CD4-positive, alpha-beta T cell treated with Interleukin-1 beta for 1 hour (primary cell): ENCODE data around the gene LOXL1.
A peak's percentile ranks its signal among the peaks of the same experiment; 100 is the strongest.

Experiments used
- DNase-seq, 2 donors: peaks; one replicate each; pipeline ENCODE4 v3.0.0-alpha.2; 2020 to 2022

The LOXL1 gene

DNA sequence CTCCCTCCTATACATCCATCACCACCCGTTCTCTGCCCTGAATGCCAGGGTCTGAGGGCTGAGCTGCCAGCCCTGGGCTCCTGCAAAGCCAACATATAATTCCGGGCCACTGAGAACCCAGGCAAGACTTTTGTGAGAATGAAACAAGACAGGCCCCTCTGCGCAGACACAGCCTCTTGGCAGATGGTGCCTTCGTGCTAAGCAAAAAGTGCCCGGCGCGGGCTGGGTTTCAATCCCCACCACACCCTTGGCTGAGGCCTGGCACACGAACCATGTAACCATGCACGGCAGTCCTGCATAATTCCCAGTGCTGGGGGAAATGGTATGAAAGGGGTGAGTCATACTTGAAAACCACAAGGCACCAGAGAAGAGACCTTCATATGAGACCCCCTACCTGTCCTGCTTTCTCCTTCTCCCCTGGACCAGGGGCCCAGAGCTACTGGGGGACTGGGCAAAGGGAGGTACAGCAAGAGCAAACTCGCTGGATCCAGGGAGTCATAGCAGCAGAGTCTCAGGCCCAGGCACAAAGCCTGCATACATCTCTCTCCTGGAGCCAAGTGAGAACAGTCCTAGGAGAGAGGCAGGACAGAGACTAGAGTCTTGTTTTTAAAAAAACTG lies 26.1 kb upstream of the LOXL1 start:
- DNase-seq: no peak

DNA sequence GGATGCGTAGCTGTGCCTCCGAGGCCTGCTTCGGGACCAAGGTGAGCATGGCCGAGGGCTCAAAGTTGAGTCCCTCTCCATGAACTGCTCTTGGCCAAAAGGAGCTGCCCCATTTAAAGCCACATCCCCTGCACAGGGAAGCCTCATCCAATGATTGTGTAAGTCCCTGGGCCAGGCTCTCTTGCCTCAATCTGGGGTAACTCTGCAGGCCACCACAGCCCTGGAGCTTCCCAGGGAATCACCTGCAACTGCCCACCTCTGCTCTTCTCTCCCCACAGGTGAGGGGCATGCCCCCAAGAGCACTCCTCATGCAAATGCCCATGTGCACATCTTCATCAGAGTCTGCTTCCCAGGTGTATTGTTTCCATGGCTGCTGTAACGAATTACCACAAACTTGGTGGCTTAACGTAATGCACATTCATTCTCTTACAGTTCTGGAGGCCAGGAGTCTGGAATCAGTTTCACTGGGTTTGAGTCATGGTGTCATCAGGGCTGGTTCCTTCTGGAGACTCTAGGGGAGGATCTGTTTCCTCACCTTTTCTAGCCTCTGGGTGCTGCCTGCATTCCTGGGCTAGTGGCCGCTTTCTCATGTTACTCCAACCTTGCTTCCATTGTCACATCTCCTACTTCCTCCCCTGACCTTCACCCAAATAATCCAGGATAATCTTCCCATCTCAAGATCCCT lies 25.0 kb upstream of the LOXL1 start:
- DNase-seq: no peak

DNA sequence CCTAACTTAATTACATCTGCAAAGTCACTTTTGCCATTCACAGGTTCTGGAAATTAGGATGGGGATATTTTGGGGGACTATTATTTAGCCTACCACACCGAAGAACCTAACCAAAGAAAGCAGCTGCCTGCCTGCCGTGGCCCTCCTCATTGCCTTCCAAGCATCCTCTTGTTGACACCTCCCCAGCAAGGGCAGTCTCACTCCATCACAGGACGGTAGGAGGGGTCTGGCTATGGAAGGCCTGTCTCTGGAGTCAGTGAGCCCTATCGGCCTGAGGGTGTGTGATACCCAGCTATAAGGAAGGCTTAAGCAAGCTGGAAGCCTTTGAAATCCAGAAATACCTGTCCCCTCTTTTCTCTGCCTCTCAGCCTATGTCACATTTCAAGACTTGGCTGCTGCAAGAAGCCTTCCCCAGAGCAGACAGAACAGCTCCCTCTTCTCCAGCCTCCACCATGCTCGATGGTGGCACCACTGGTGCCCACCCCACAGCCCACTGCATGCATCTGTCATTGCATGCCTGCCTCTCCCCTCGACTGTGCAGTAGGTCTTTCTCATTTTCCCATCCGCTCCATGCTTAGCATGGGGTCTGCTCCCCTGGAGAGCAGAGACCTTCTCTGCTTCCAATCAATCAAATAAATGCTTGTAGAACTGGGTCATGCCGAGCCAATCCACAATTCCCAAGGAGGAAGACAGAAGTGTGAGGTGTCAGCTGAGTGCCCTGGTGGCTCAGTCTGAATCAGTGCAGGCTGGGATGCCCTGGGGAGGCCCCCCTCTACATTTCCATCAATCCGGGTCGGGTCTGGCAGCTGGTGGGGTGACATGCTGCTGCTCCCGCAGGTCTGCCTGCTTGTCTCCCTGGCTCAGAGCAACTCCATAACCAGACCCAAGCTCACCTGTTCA lies 23.9 kb upstream of the LOXL1 start:
- no peak for DNase-seq

DNA sequence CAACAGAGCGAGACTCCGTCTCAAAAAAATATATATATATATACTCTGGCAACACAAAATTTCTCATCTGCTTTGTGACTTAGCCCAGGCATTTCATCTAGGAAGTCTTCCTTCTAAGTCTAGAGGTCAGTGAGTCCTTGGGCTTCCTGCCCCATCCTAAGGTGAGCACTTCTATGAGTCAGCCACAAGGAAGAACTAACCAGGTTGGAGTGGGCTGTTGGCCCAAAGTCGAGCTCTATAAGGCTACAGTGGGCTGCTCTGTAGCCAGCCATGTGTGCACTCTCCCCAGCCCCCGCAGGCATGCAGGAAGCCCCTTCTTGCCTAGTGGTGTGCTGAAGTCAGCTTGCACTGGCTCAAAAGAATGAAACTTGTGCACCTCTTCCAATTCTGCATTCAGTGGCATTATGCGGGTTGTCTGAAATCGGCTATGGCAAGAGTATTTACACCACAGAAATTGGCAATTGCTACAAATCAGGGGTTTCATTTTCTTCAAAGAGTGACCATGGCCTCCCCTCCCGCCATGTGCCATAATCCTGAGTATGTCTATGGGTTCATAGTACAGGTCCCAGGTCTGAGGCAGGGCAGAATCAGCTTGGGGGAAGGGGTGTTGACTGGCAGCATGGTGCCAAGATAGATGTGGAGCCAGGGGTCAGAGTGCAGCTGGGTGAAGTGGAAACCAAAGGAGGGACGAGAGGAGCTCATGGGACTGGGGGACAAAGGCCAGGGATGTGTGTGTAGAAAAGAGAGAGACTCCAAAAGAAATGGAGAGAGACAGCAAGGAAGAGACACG lies 22.0 kb upstream of the LOXL1 start:
- no peak for DNase-seq

DNA sequence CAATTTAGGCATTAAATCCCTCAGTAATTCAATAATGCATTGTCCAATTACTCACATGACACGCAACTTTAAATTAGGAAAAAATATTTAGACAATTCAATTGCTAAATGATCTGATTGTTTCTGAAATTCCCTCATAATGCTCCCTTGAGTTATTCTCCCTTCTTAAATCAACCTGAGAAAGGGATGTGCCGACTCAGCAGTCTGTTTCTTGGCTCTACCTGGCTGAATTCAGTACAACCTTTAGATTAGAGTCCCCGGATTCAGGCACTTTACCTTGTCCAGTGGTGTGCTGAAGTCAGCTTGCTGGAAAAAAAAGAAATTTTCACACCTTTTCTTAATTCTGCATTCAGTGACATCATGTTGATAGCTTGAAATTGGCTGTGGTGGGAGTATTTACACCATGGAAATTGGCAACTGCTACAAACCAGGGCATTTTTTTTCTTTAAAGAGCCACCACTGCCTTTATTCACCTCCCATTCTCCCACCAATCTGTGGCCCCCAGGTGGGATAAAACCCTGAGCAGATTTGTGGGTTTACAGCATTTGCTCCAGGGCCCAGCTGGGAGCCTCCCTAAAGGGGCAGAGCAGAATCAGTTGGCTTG lies 20.9 kb upstream of the LOXL1 start:
- DNase-seq: no peak

DNA sequence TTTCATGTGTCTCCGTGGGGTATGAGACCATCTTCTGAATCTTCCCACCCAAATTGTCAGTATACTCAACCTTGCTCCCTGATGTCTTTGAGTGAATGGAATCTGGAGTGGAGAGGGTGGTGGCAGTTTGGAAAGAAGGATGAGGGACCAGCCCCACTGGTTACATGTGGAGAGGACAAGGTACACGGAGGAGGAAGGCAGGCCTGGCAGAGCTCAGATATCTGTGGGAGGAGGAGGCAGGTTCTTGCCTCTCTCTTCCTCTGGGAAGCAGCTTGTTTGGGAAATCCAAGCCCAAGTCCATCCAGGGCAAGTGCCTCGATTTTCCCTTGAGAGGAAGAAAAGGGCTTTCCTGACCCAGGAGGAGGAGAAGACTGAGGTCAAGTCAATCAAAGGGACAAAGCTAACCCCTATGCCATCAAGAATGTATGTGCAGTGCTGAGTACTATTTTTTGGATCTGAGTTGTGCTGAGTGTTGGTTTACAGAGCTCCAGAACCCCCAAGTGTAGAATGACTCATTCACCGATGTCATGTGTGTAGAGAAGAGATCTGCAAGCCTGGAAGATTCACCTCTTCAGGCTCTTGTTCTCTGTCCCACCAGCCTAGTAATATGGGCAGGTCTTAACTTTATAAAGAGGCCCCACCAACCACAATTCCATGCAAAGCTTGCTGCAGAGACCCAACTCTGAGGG lies 19.8 kb upstream of the LOXL1 start:
- no peak for DNase-seq

DNA sequence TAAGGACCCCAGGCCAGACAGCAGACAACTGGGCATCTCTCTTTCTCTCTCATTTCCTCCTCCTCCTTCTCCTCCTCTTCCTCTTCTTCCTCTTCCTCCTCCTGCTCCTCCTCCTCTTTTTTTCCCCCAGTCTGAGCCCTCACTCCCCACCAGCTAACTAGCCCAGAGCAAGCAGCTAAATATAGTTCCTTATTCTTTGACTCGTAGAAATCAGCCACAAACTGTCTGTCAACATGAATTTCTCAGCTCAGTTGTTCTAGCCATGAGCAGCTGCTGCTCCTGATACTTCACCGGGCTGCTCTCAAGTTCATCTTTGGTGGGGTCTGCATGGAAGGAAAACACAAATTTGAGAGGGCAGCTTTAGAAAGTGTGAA lies 19.2 kb upstream of the LOXL1 start:
- DNase-seq: no peak

DNA sequence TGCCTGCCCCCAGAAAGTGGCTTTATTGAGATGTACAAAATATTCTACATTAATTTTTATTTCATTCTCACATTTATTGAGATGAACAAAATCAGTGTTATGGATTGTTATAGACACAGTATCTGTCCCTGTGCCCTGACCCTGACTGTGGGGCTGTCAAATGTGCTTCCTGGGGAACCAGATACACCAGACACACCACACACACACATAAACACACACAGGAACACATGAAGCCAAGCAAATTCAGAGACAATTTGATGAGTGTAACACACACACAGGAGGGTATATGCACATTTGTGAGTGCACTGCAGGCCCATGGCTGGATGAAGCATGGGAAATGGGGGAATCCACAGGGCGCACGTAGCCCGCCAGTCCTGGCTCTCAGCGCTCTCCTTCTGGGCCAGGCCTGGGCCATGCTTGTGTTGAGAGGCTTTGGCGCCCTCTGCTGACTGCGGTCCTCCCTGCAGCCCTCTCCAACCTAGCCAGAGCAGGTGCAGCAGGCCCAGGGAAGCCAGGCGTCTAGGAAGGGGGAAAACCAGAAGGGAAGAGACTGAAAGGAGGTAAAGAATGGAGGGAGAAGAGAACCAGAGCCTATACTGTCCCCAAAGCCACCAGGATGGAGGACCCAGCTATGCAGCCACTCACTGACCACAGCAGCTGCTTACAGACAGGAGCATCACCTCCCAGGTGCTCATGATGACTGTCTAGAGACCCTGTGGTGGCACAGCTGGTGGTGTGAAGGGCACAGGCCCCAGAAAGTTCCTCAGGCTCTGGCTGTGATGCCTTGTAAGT lies 18.0 kb upstream of the LOXL1 start:
- DNase-seq: peak; percentile 63 to 71

DNA sequence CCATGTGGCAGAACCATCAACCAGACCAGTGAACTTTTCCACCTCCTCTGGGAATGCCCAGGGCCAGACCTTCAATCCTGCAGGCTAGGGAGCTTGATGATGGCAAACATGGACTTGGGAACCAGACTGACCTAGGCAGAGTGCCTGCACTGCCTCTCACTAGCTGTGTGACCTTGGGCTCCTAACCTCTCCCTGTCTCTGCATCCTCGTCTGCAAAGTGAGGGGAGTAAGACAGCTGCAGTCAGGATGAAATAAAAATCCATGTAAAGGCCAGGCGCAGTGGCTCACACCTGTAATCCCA lies 17.5 kb upstream of the LOXL1 start:
- DNase-seq: no peak

DNA sequence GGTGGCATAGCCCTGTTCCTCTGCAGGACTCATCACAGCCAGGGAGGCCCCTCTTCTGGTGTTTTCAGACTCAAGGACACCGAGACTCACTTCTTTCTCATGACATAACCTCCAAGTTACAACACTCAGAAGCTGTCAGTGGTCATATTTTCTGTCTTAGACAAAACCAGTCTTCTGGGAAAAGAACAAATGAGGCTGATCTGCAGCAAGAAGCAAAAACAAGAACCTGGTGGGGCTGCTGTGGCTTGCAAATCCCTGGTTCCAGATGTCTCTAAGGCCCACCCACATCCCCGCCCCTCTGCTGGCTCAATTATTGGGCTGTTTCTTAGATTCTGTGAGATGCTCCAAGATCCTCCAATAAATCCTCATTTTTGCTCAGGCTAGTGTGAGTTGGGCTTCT lies 16.6 kb upstream of the LOXL1 start:
- no peak for DNase-seq

DNA sequence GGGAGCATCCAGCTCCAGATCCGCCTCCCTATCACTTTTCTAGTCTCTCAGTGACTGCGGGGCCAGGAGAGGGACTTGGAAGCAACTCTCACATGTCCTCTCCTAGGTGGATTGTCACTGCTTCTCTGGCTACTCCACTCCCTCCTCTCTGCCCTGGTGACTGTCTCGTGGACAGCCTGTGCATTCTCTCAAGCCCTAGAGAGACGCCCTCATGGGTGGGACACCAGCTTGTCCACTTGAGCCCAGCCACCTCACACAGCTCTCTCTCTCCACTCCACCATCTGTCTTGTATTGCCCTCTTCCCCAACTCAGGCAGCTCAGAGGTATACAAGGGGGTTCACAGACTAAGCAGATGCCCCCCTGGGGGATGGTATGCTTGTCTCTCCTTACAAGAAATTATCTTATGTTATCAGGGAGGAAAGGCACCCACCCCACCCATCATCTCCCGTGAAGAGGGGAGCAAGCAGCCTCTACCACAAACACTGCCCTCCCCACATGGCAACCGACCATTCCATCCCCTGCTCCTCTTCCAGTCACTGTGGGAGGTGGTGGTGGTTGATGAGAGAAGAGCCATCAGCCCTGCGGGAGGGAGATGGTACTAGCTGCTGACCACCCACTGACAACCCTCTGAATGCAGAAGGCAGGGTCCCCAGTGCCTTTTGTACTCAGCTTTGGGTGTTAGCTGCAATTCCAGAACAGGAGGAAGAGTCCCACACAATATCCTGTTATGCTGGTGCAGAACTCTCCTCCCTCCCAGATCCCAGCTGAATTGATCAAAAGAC lies 15.5 kb upstream of the LOXL1 start:
- DNase-seq: no peak

DNA sequence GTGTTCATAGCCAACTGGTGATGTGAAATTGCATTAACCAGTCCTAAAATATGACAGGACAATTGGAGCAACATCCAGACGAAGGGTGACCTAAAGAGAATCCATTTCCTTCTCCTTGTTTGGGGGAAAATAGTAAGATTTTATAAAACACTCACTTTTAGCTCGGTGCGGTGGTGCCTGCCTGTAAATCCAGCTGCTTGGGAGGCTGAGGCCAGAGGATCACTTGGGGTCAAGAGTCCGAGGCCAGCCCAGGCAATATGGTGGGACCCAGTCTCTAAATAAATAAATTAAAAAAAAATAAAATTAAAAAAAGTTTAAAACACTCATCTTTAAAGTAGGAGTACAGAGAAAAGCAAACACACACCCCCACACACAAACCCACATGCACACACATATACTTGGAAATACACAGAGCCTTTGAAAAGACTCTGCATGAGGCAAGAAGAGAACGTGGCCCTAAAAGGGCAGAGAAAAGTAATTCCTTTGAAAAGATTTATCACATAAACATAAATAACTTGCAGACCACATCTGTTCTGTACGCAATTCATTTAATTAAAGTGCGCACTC lies 14.1 kb upstream of the LOXL1 start:
- DNase-seq: no peak

DNA sequence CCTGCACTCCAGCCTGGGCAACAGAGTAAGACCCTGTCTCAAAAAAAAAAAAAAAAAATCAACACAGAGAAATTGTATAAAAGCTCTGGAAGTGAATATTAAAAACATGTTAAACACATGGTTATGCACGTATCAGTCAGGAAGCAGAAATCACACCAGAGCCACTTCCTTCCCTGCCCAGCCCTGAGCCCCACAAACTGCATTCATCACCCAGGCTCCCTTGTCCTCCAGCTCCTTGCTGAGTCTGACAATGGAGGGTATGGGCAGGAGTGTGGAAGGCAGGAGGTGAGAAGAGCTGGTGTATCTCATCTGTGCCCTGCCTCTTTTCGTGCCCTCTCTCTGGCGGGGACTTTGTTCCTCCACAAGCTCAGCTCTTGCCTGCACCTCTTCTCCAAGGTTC lies 12.1 kb upstream of the LOXL1 start:
- no peak for DNase-seq

DNA sequence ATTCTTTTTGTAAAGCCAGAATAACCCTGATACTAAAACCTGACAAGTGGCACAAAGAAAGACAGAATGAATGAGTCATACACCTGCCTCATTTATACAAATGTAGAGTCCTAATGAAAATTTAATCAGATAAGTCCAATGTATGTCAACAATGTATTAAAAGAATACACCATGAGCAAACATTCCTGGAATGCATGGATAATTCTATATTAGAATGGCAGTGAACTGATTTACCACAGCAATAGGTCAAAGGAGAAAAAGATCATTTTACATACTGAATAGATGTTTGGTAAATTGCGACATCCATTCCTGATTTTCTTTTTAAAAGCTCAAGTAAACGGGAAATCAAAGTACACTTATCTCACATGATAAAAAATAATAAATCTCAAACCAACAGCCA lies 11.2 kb upstream of the LOXL1 start:
- no peak for DNase-seq

DNA sequence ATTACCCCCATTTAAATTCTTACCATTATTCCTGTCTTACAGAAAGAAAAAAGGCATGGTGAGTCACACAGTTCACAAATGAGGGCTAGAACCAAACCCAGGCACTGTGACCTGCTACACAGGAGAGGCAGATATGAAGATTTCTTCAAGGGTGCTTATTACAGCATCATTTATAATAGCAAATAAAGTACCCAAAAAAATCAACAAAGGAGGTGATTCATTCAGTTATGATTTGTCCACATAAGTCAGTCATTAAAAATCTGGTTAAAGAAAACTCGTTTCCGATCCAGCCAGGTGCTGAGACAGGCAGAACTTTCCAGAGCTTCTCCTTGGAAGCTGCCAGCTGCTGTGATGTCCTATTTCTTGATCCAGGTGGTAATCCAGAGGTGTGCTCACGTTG lies 7.5 kb upstream of the LOXL1 start:
- no peak for DNase-seq

DNA sequence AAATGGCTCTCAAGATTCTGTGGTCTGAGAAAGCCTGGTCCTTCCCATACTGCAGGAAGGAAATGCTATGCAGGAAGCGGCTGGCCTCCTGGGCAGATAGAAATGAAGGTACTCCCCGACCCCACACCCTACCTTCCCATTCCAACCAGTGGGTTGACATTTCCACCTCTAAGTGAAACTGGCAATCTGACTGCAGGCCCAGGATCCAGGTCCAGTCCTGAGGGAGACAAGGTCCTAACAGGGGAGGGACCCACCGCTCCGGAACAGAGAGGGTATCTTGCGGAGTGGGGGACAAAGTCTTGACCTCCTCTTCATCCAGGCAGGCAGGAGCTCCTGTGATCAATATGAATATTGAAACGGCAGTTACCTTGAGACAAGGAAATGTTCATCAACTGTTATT lies 6.6 kb upstream of the LOXL1 start:
- DNase-seq: no peak

DNA sequence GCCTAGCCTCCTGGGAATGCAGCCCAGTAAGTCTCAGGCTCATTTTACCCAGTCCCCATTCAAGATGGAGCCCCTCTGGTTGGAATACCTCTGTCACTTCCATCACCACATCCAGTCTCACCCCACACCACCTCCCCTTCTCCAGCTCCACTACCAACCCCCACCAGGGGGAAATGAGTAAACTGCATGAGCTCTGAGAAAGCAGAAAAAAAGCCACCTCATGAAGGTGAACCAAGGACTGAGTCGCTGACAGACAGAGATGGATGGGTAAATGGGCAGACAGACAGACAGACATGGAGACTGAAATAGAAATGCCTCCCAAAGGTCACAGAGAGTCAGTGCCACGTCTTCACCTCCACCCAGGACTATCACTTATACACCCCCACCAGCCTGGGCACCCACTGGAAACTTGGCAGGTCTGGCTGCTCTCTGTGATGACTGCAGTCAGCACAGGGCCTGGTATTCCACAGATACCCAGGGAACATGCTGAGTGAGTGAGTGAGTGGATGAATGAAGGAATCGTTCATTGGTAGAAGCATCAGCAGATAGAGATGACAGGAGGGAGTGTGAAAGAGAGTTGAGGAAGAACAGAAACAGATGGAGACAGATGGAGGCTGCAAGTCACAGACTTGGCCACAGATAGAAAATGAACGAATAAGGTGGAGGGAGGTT lies 4.9 kb upstream of the LOXL1 start:
- DNase-seq: no peak

DNA sequence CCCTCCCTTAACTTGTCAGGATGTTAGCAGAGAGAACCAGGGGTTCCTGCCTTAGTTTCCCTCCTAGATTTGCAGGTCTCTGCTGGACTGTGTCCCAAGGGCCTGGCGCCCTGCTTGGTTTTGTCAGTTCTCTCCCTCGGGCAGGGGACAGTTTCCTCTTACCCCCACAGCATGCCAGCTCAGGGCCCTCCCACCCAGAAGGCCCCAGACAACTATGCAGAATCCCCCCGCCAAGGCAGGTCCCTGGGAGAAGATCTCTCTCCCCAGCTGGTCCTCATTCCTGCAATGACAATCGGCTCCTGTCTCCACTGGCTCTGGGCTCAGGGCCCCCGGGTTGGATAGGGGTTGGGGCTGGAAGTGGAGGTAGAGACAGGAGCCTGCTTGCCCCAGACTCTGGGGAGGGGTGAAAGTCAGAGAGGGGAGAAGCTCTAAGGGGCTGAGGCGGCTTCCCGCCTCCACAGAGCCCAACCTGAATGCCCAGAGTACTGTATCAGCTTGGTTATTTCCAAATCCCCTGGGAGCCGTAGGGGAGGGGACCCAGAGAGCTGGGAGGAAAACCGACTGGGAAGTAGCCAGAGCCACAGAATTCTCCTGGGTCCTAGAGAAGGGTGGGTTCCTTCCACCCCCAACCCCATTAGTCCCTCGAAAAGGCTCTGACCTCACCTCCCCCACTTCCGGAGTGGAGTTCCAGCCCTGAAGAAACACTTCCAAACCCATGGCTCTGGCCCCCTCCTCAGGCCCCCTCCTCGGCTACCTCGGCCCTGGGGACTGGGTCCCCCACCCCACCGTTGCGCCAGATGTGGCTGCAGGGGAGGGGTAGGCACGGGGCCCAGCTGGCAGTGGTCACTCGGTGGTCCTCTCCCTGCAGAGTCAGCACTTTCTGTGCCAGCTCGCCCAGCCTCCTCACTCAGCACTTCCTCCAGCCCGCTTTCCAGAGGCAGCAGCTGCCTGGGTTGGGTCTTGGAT lies 3.8 kb upstream of the LOXL1 start:
- DNase-seq: no peak

DNA sequence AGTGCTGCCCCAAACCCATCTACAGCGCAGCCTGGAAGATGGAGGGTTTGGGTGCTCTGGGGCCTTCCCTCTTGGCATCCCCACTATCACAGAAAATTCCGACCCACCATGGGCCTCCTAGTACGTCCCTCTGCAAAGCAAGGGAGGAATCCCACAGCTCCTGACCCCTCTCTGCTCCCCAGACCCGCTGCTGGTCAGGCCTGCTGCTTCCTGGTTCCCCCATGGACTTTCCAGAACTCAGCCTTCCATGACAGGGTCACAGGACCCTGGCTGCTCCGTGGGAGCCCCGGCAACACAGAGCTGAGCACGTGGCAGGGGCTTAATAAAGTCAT lies 3.1 kb upstream of the LOXL1 start:
- no peak for DNase-seq
